ENCODE data around the gene TEX44. TPM values are rescaled to one million over a fixed set of nuclear protein-coding genes. Genes with fewer than 3 reads are reported as not detected.
"Not testable (repeated sequence)": the region's sequence is repeated elsewhere in the genome, so short reads cannot be mapped to it uniquely, and the experiment has no call there.

Gene TEX44
- total RNA-seq, 1 donor from 2014 or later: not detected

- no peak for TF ChIP-seq CTCF (IDR thresholded peaks at IDR 0.05; ENCODE audit: unreplicated experiment)
- Mint-ChIP-seq H3K4me1 (ENCODE audit: unreplicated experiment) (peaks cover 1% of the 10 kb centered on the region), H3K36me3 (ENCODE audit: low read depth, unreplicated experiment) (peaks cover 12% of the 10 kb centered on the region), H3K27ac (ENCODE audit: unreplicated experiment) (no peak overlapping the region), H3K27me3 (ENCODE audit: unreplicated experiment) (peaks cover 2% of the 10 kb centered on the region), H3K9me3 (ENCODE audit: unreplicated experiment) (peaks cover 10% of the 10 kb centered on the region), H3K4me3 (ENCODE audit: unreplicated experiment) (no peak overlapping the region)
- DNase-seq (ENCODE audit: low spot score): no peak
Observed at GRCh38 chr2:231554748-231555545, 37.7 kb upstream of the TEX44 start.

GRCh38 chr2:231556496-231556895 lies 36.2 kb upstream of the TEX44 start:
- H3K36me3 Mint-ChIP-seq (ENCODE audit: low read depth, unreplicated experiment): peaks cover 12% of the 10 kb centered on the region
- H3K4me3 Mint-ChIP-seq (ENCODE audit: unreplicated experiment); H3K4me1 Mint-ChIP-seq (ENCODE audit: unreplicated experiment); H3K27me3 Mint-ChIP-seq (ENCODE audit: unreplicated experiment); DNase-seq (ENCODE audit: low spot score); H3K27ac Mint-ChIP-seq (ENCODE audit: unreplicated experiment): not testable (repeated sequence)
- H3K9me3 Mint-ChIP-seq (ENCODE audit: unreplicated experiment): peaks cover 10% of the 10 kb centered on the region

- Mint-ChIP-seq H3K27ac (ENCODE audit: unreplicated experiment) (no peak overlapping the region), H3K36me3 (ENCODE audit: low read depth, unreplicated experiment) (peaks cover 12% of the 10 kb centered on the region)
- no peak for DNase-seq (ENCODE audit: low spot score)
Observed at GRCh38 chr2:231556981-231557380, 35.7 kb upstream of the TEX44 start.

GRCh38 chr2:231557571-231558217 lies 35.0 kb upstream of the TEX44 start:
- peak; percentile 40 for DNase-seq (ENCODE audit: low spot score)
- TF ChIP-seq CTCF (IDR thresholded peaks at IDR 0.05; ENCODE audit: unreplicated experiment): peak; percentile 72
- no peak overlapping the region for H3K4me3 Mint-ChIP-seq (ENCODE audit: unreplicated experiment)
- H3K36me3 Mint-ChIP-seq (ENCODE audit: low read depth, unreplicated experiment): peaks cover 11% of the 10 kb centered on the region
- H3K27ac Mint-ChIP-seq (ENCODE audit: unreplicated experiment): no peak overlapping the region
- H3K27me3 Mint-ChIP-seq (ENCODE audit: unreplicated experiment): peaks cover 2% of the 10 kb centered on the region
- H3K9me3 Mint-ChIP-seq (ENCODE audit: unreplicated experiment): peaks cover 9% of the 10 kb centered on the region
- H3K4me1 Mint-ChIP-seq (ENCODE audit: unreplicated experiment): no peaks in the 10 kb centered on the region

More at GRCh38 chr2:231556981-231557380, 35.7 kb upstream of the TEX44 start:
- peaks cover 2% of the 10 kb centered on the region for H3K27me3 Mint-ChIP-seq (ENCODE audit: unreplicated experiment)
- no peak overlapping the region for H3K4me3 Mint-ChIP-seq (ENCODE audit: unreplicated experiment)
- H3K4me1 Mint-ChIP-seq (ENCODE audit: unreplicated experiment): no peaks in the 10 kb centered on the region
- peaks cover 10% of the 10 kb centered on the region for H3K9me3 Mint-ChIP-seq (ENCODE audit: unreplicated experiment)
- TF ChIP-seq CTCF (IDR thresholded peaks at IDR 0.05; ENCODE audit: unreplicated experiment): no peak

GRCh38 chr2:231563378-231563961 lies 29.2 kb upstream of the TEX44 start:
- Mint-ChIP-seq H3K9me3 (ENCODE audit: unreplicated experiment) (no peaks in the 10 kb centered on the region), H3K27ac (ENCODE audit: unreplicated experiment) (no peak overlapping the region), H3K4me3 (ENCODE audit: unreplicated experiment) (no peak overlapping the region), H3K27me3 (ENCODE audit: unreplicated experiment) (no peaks in the 10 kb centered on the region), H3K36me3 (ENCODE audit: low read depth, unreplicated experiment) (no peaks in the 10 kb centered on the region), H3K4me1 (ENCODE audit: unreplicated experiment) (peaks cover 2% of the 10 kb centered on the region)
- peak; percentile 62 for TF ChIP-seq CTCF (IDR thresholded peaks at IDR 0.05; ENCODE audit: unreplicated experiment)
- DNase-seq (ENCODE audit: low spot score): peak; percentile 56

Measured in endothelial cell (in vitro differentiated cells).